H9 (cell line): ENCODE results near the gene SCUBE3. TPM values are rescaled to one million over a fixed set of nuclear protein-coding genes. Genes with fewer than 3 reads are reported as not detected.

Experiments
- DNase-seq: peaks from one replicate; pipeline ENCODE4 v3.0.0-alpha.2; 2017
- H2AFZ ChIP-seq: one replicate; pipeline ENCODE4 v1.6.1; 2013; ENCODE audit warnings: mild to moderate bottlenecking, low read length, control low read depth, moderate library complexity
- H2AK5ac ChIP-seq: 2 replicates; pipeline ENCODE4 v1.6.1; 2013; ENCODE audit warnings: low read length, control low read depth, mixed read lengths; ENCODE audit not compliant: insufficient read length
- H2BK120ac ChIP-seq: one replicate; pipeline ENCODE4 v1.6.1; 2013; ENCODE audit warnings: low read depth, mild to moderate bottlenecking, low read length, control low read depth, inconsistent platforms; ENCODE audit not compliant: poor library complexity, severe bottlenecking
- H2BK12ac ChIP-seq: 2 replicates; pipeline ENCODE4 v1.6.1; 2013; ENCODE audit warnings: low read length, control low read depth, mixed read lengths, low read depth; ENCODE audit not compliant: insufficient read length
- H2BK15ac ChIP-seq: 2 replicates; pipeline ENCODE4 v1.6.1; 2013; ENCODE audit warnings: low read depth, low read length, control low read depth
- H2BK20ac ChIP-seq: one replicate; pipeline ENCODE4 v1.6.1; 2013; ENCODE audit warnings: low read depth, mild to moderate bottlenecking, low read length, control low read depth, inconsistent platforms; ENCODE audit not compliant: poor library complexity, severe bottlenecking
- H2BK5ac ChIP-seq: 2 replicates; pipeline ENCODE4 v1.6.1; 2013; ENCODE audit warnings: low read length, control low read depth, mixed read lengths; ENCODE audit not compliant: insufficient read length
- H3K14ac ChIP-seq: 2 replicates; pipeline ENCODE4 v1.6.1; 2013; ENCODE audit warnings: low read length, control low read depth; ENCODE audit not compliant: insufficient read depth
- H3K18ac ChIP-seq: 2 replicates; pipeline ENCODE4 v1.6.1; 2013; ENCODE audit warnings: low read depth, mild to moderate bottlenecking, mixed read lengths, low read length, control low read depth; ENCODE audit not compliant: insufficient read length
- H3K23ac ChIP-seq: 2 replicates; pipeline ENCODE4 v1.6.1; 2013; ENCODE audit warnings: low read length, control low read depth, mixed read lengths, low read depth; ENCODE audit not compliant: insufficient read length
- H3K23me2 ChIP-seq: 2 replicates; pipeline ENCODE4 v1.6.1; 2013; ENCODE audit warnings: low read depth, mild to moderate bottlenecking, mixed read lengths, low read length, control low read depth; ENCODE audit not compliant: insufficient read length, poor library complexity, severe bottlenecking
- H3K27ac ChIP-seq: 2 replicates; pipeline ENCODE4 v1.5.1; 2013; ENCODE audit warnings: low read length, control low read depth, mixed read lengths, low read depth; ENCODE audit not compliant: insufficient read length
- H3K27me3 ChIP-seq: 2 replicates; pipeline ENCODE4 v1.6.1; 2013; ENCODE audit warnings: low read length, control low read depth, inconsistent platforms; ENCODE audit not compliant: insufficient read depth
- H3K4ac ChIP-seq: 2 replicates; pipeline ENCODE4 v1.6.1; 2013; ENCODE audit warnings: low read depth, mild to moderate bottlenecking, control low read depth, inconsistent platforms, low read length, moderate library complexity
- H3K4me1 ChIP-seq: 2 replicates; pipeline ENCODE4 v1.6.1; 2013; ENCODE audit warnings: low read length, control low read depth, inconsistent platforms; ENCODE audit not compliant: insufficient read depth
- H3K4me2 ChIP-seq: 2 replicates; pipeline ENCODE4 v1.6.1; 2013; ENCODE audit warnings: low read length, control low read depth, mixed read lengths; ENCODE audit not compliant: insufficient read length, insufficient read depth
- H3K56ac ChIP-seq: 2 replicates; pipeline ENCODE4 v1.6.1; 2013; ENCODE audit warnings: low read depth, mild to moderate bottlenecking, mixed read lengths, low read length, control low read depth; ENCODE audit not compliant: insufficient read length
- H3K79me1 ChIP-seq: 2 replicates; pipeline ENCODE4 v1.6.1; 2013; ENCODE audit warnings: low read depth, mild to moderate bottlenecking, moderate library complexity, low read length, control low read depth, inconsistent platforms; ENCODE audit not compliant: insufficient read depth, poor library complexity, severe bottlenecking
- H3K79me2 ChIP-seq: 2 replicates; pipeline ENCODE4 v1.6.1; 2013; ENCODE audit warnings: low read length, control low read depth, inconsistent platforms; ENCODE audit not compliant: insufficient read depth
- H3K9ac ChIP-seq: 2 replicates; pipeline ENCODE4 v1.6.1; 2013; ENCODE audit warnings: low read length, control low read depth, mixed read lengths; ENCODE audit not compliant: insufficient read length; ENCODE audit errors: extremely low read depth
- H3K9me3 ChIP-seq: one replicate; pipeline ENCODE4 v1.6.1; 2013; ENCODE audit warnings: low read depth, low read length, inconsistent platforms; ENCODE audit not compliant: control insufficient read depth
- H3T11ph ChIP-seq: one replicate; pipeline ENCODE4 v1.6.1; 2013; ENCODE audit warnings: mild to moderate bottlenecking, low read length, control low read depth, inconsistent platforms
- H4K20me1 ChIP-seq: one replicate; pipeline ENCODE4 v1.6.1; 2013; ENCODE audit not compliant: control insufficient read depth, insufficient read length, insufficient read depth
- H4K5ac ChIP-seq: 2 replicates; pipeline ENCODE4 v1.6.1; 2013; ENCODE audit warnings: low read depth, mild to moderate bottlenecking, mixed read lengths, low read length, control low read depth; ENCODE audit not compliant: insufficient read length
- H4K8ac ChIP-seq: replicated peaks from 2 replicates; pipeline ENCODE4 v1.6.1; 2013; ENCODE audit warnings: low read length, control low read depth, mixed read lengths, low read depth; ENCODE audit not compliant: insufficient read length
- H4K91ac ChIP-seq: 2 replicates; pipeline ENCODE4 v1.6.1; 2013; ENCODE audit warnings: low read depth, mild to moderate bottlenecking, moderate library complexity, mixed read lengths, low read length, control low read depth; ENCODE audit not compliant: insufficient read length
- H3K27ac Mint-ChIP-seq, 3 experiments: 2 replicates in 2 of 3; 3 replicates in 1 of 3; pipeline ENCODE4 v1.8.0; 2020 to 2021; ENCODE audit warnings: mixed read lengths in 3 of 3, mild to moderate bottlenecking in 1 of 3, moderate library complexity in 1 of 3
- H3K27me3 Mint-ChIP-seq: 2 replicates; pipeline ENCODE4 v1.8.0; 2021; ENCODE audit warnings: low read depth, mild to moderate bottlenecking, moderate library complexity, mixed read lengths
- H3K36me3 Mint-ChIP-seq, 3 experiments: 2 replicates in 2 of 3; 3 replicates in 1 of 3; pipeline ENCODE4 v1.8.0; 2020 to 2021; ENCODE audit warnings: low read depth in 3 of 3, mixed read lengths in 3 of 3; ENCODE audit not compliant: insufficient read depth in 1 of 3
- H3K4me1 Mint-ChIP-seq, 2 experiments: 2 replicates each; pipeline ENCODE4 v1.8.0; 2020; ENCODE audit warnings: mixed read lengths in 2 of 2
- H3K4me3 Mint-ChIP-seq, 2 experiments: 2 replicates in 1 of 2; 3 replicates in 1 of 2; pipeline ENCODE4 v1.8.0; 2020 to 2021; ENCODE audit warnings: mild to moderate bottlenecking in 2 of 2, mixed read lengths in 2 of 2, moderate library complexity in 1 of 2
- H3K9me3 Mint-ChIP-seq, 2 experiments: 2 replicates in 1 of 2; 3 replicates in 1 of 2; pipeline ENCODE4 v1.8.0; 2020; ENCODE audit warnings: mild to moderate bottlenecking in 2 of 2, mixed read lengths in 2 of 2, moderate library complexity in 1 of 2
- WGBS: extraction: QIAGEN DNeasy Blood & Tissue Kit; methylation state at CpG from one replicate; pipeline ENCODE4 v1.1.7; 2013; ENCODE audit warnings: missing lambda C conversion rate, low lambda C conversion rate, mixed read lengths; ENCODE audit not compliant: insufficient read length; ENCODE audit errors: extremely low coverage; 5-methylcytosine and 5-hydroxymethylcytosine counted together
- total RNA-seq: library from RNA; stranded (reverse); gene quantifications from 2 replicates; pipeline ENCODE4 v1.2.1, GENCODE V29; 2021
- TF ChIP-seq, protein P1 (sequence below): fragments of 200-600 bp; sonication (generic); conservative IDR thresholded peaks from 3 replicates; pipeline ENCODE4 v1.8.0; 2021; ENCODE audit warnings: antibody characterized with exemption, mild to moderate bottlenecking

Gene SCUBE3
- total RNA-seq, 1 experiment from 2014 or later = 2.7 TPM

DNA sequence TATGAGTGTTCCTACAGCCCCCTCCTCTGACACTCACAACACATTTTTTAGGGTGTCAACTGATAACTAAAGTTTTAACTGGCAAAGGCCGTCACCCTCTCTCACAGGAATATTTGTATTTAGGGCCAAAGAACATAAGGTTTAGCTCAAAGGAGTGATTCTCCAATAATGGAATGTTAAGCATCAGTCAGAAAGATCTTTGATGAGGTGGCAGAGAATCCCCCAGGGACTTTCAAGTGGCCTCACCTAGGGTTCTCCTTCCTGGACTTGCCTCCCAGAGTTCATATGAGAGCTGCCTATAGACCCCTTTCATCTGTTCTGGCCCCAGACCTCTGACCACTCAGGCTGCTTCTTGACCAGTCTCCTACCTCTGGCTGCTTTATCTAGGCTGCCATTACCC, 7.4 kb upstream of the SCUBE3 start:
- H3K4me1 ChIP-seq = no peaks in the 10 kb centered on the region
- no peak overlapping the region for H3K23ac ChIP-seq
- Mint-ChIP-seq H3K27ac (no peak overlapping the region), H3K4me1 (peaks cover 11 to 15% of the 10 kb centered on the region in 2 experiments), H3K36me3 (no peaks in the 10 kb centered on the region), H3K4me3 (no peak overlapping the region), H3K9me3 (no peaks in the 10 kb centered on the region), H3K27me3 (peaks cover 91% of the 10 kb centered on the region)
- H3K79me1 ChIP-seq = no peaks in the 10 kb centered on the region
- H4K20me1 ChIP-seq = no peaks in the 10 kb centered on the region
- H3K9ac ChIP-seq = no peak overlapping the region
- H3K9me3 ChIP-seq = no peaks in the 10 kb centered on the region
- no peak overlapping the region for H2BK5ac ChIP-seq
- no peak for DNase-seq
- no peak overlapping the region for H3K27ac ChIP-seq
- no peak overlapping the region for H2AFZ ChIP-seq
- H2AK5ac ChIP-seq = no peak overlapping the region
- H3K4me2 ChIP-seq = no peak overlapping the region
- no peak overlapping the region for H3K14ac ChIP-seq
- H4K91ac ChIP-seq = no peak overlapping the region
- H2BK15ac ChIP-seq = no peak overlapping the region
- TF ChIP-seq, protein P1, sequence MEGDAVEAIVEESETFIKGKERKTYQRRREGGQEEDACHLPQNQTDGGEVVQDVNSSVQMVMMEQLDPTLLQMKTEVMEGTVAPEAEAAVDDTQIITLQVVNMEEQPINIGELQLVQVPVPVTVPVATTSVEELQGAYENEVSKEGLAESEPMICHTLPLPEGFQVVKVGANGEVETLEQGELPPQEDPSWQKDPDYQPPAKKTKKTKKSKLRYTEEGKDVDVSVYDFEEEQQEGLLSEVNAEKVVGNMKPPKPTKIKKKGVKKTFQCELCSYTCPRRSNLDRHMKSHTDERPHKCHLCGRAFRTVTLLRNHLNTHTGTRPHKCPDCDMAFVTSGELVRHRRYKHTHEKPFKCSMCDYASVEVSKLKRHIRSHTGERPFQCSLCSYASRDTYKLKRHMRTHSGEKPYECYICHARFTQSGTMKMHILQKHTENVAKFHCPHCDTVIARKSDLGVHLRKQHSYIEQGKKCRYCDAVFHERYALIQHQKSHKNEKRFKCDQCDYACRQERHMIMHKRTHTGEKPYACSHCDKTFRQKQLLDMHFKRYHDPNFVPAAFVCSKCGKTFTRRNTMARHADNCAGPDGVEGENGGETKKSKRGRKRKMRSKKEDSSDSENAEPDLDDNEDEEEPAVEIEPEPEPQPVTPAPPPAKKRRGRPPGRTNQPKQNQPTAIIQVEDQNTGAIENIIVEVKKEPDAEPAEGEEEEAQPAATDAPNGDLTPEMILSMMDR = no peak
- H3K4ac ChIP-seq = no peak overlapping the region
- H3K23me2 ChIP-seq = no peaks in the 10 kb centered on the region
- H2BK12ac ChIP-seq = no peak overlapping the region
- H3K79me2 ChIP-seq = no peaks in the 10 kb centered on the region
- H4K5ac ChIP-seq = no peak overlapping the region
- H2BK20ac ChIP-seq = no peak overlapping the region
- no peak overlapping the region for H3T11ph ChIP-seq
- H3K18ac ChIP-seq = no peak overlapping the region
- WGBS = no CpG with 5 or more reads among the region's 1 CpG
- no peak overlapping the region for H3K56ac ChIP-seq
- H3K27me3 ChIP-seq = peaks cover 15% of the 10 kb centered on the region; the same call in 1 of the 2 replicates
- H4K8ac ChIP-seq = no peak overlapping the region
- no peak overlapping the region for H2BK120ac ChIP-seq
